WTC11 (cell line): Measurements from ENCODE around the gene FASTKD3. TPM values are rescaled to one million over a fixed set of nuclear protein-coding genes. Genes with fewer than 3 reads are reported as not detected.

Experiments used
- ATAC-seq: fragments of 200-7000 bp; cut with Tn5 transposase; 2 replicates; pipeline ENCODE4 v1.10.0; 2021; ENCODE audit warnings: mild to moderate bottlenecking, moderate library complexity
- CTCF ChIA-PET: fragments of 300-600 bp; sonication (Branson Sonifier 250); formaldehyde crosslinking; loops from one replicate; lab custom pipeline; 2021; ENCODE audit warnings: antibody characterized with exemption; lab: Charles Lee
- POLR2A ChIA-PET: fragments of 350-600 bp; sonication (Branson Sonifier 250); formaldehyde crosslinking; loops from one replicate; lab custom pipeline; 2021; ENCODE audit warnings: antibody characterized with exemption; lab: Charles Lee
- DNase-seq: peaks from one replicate; pipeline ENCODE4 v3.0.0; 2021; ENCODE audit warnings: low spot score
- H3K27ac Mint-ChIP-seq: 2 replicates; pipeline ENCODE4 v1.8.0; 2021; ENCODE audit warnings: mixed read lengths
- H3K27me3 Mint-ChIP-seq: 2 replicates; pipeline ENCODE4 v1.8.0; 2021; ENCODE audit warnings: low read depth, mild to moderate bottlenecking, moderate library complexity, mixed read lengths
- H3K36me3 Mint-ChIP-seq: 2 replicates; pipeline ENCODE4 v1.8.0; 2021; ENCODE audit warnings: mixed read lengths
- H3K4me1 Mint-ChIP-seq: 2 replicates; pipeline ENCODE4 v1.8.0; 2022; ENCODE audit warnings: mixed read lengths
- H3K4me3 Mint-ChIP-seq: 2 replicates; pipeline ENCODE4 v1.8.0; 2021; ENCODE audit warnings: mild to moderate bottlenecking, moderate library complexity, mixed read lengths
- H3K9me3 Mint-ChIP-seq: 2 replicates; pipeline ENCODE4 v1.8.0; 2021; ENCODE audit warnings: mixed read lengths
- ATF1 ChIP-seq: sonication (generic); formaldehyde crosslinking; IDR thresholded peaks from 2 replicates; pipeline ENCODE4 v1.8.1; 2023; ENCODE audit warnings: mild to moderate bottlenecking, moderate library complexity, missing genetic modification reagents
- ELF4 ChIP-seq: sonication (generic); formaldehyde crosslinking; IDR thresholded peaks from 2 replicates; pipeline ENCODE4 v1.8.1; 2022; ENCODE audit warnings: low read depth, mild to moderate bottlenecking, moderate library complexity, missing genetic modification reagents
- FOXK1 ChIP-seq: sonication (generic); formaldehyde crosslinking; IDR thresholded peaks from 2 replicates; pipeline ENCODE4 v1.8.0; 2022; ENCODE audit warnings: mild to moderate bottlenecking, moderate library complexity, missing genetic modification reagents
- GRHL2 ChIP-seq: fragments of 250-450 bp; sonication (Bioruptor Pico); IDR thresholded peaks from 2 replicates; pipeline ENCODE4 v1.8.0; 2022; ENCODE audit warnings: mild to moderate bottlenecking, moderate library complexity; ENCODE audit not compliant: insufficient replicate concordance, severe bottlenecking
- NFE2L1 ChIP-seq: sonication (generic); formaldehyde crosslinking; IDR thresholded peaks from 2 replicates; pipeline ENCODE4 v1.8.1; 2023; ENCODE audit warnings: missing genetic modification reagents
- NFYB ChIP-seq: sonication (generic); formaldehyde crosslinking; conservative IDR thresholded peaks from 2 replicates; pipeline ENCODE4 v1.8.0; 2022; ENCODE audit warnings: low read depth, missing genetic modification reagents
- NR1H2 ChIP-seq: sonication (generic); formaldehyde crosslinking; IDR thresholded peaks from 2 replicates; pipeline ENCODE4 v1.9.0; 2021; ENCODE audit warnings: mild to moderate bottlenecking, moderate library complexity, missing genetic modification reagents
- NR2C2 ChIP-seq: sonication (generic); formaldehyde crosslinking; IDR thresholded peaks from 2 replicates; pipeline ENCODE4 v1.8.0; 2022; ENCODE audit warnings: mild to moderate bottlenecking, missing genetic modification reagents
- PRRX2 ChIP-seq: fragments of 250-450 bp; sonication (Bioruptor Pico); IDR thresholded peaks from 2 replicates; pipeline ENCODE4 v1.8.0; 2021; ENCODE audit warnings: mild to moderate bottlenecking
- RELA ChIP-seq: sonication (generic); formaldehyde crosslinking; IDR thresholded peaks from 2 replicates; pipeline ENCODE4 v1.8.1; 2022; ENCODE audit warnings: missing genetic modification reagents, mild to moderate bottlenecking, borderline replicate concordance
- ZBTB21 ChIP-seq: sonication (generic); formaldehyde crosslinking; IDR thresholded peaks from 2 replicates; pipeline ENCODE4 v1.8.1; 2023; ENCODE audit warnings: mild to moderate bottlenecking, missing genetic modification reagents, borderline replicate concordance
- ZBTB43 ChIP-seq: sonication (generic); formaldehyde crosslinking; IDR thresholded peaks from 2 replicates; pipeline ENCODE4 v1.8.1; 2023; ENCODE audit warnings: mild to moderate bottlenecking, missing genetic modification reagents
- ZNF512 ChIP-seq: sonication (generic); formaldehyde crosslinking; IDR thresholded peaks from 2 replicates; pipeline ENCODE4 v1.8.1; 2022; ENCODE audit warnings: missing genetic modification reagents, borderline replicate concordance
- total RNA-seq: library from RNA; stranded (reverse); gene quantifications from 3 replicates; pipeline ENCODE4 v1.2.3, GENCODE V29; 2021
- TF ChIP-seq, protein P1 (sequence below): sonication (generic); formaldehyde crosslinking; IDR thresholded peaks from 2 replicates; pipeline ENCODE4 v1.8.0; 2022; ENCODE audit warnings: mild to moderate bottlenecking, missing genetic modification reagents
- TF ChIP-seq, protein P2 (sequence below): sonication (generic); formaldehyde crosslinking; IDR thresholded peaks from 2 replicates; pipeline ENCODE4 v1.8.1; 2022; ENCODE audit warnings: low read depth, mild to moderate bottlenecking, moderate library complexity, missing genetic modification reagents, borderline replicate concordance
- TF ChIP-seq, protein P3 (sequence below): sonication (generic); formaldehyde crosslinking; IDR thresholded peaks from 2 replicates; pipeline ENCODE4 v1.8.0; 2022; ENCODE audit warnings: mild to moderate bottlenecking, missing genetic modification reagents
- TF ChIP-seq, protein P4 (sequence below): sonication (generic); formaldehyde crosslinking; IDR thresholded peaks from 2 replicates; pipeline ENCODE4 v1.8.0; 2022; ENCODE audit warnings: missing genetic modification reagents

FASTKD3 gene
- total RNA-seq, 1 experiment from 2014 or later = 8.7 TPM

DNA sequence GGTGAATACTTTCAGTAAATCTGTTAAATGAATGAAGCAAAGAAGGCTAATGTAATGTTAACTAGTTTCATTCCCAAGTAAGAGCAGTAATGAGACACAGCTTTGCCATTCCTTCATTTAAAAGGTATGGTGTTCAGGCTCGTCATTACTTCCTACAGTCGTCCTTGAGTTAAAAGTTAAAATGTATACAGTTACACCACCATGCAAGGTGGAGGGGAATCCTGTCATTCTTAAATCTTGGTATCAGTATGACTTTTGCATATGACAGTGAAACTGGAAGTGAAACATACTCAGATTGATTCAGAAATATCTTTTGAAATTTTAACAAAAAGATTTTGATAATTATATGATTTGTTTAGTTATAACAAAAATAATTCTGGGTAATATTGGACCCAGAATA is 26.0 kb upstream of the FASTKD3 start:
- no peaks in the 10 kb centered on the region for H3K4me1 Mint-ChIP-seq

DNA sequence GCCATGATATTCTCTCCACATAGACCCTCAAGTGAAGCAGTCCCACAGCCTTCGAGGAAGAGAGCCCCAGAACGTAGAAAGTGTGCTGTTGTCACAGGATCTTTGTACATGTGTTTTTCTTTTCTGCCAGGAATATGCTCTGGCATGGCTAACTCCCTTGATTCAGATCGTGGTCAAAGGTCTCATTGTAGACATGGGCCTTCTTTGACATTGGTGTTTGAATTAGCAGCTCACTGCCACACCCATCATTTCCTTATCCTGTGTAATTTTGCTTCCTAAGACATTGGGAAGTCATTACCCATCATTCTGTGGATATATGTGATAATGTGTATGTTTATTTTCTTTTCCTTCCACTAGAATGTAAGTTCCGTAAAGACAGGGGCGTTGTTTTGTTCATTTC is 25.6 kb upstream of the FASTKD3 start:
- no peak overlapping the region for H3K4me3 Mint-ChIP-seq
- H3K27ac Mint-ChIP-seq = no peak overlapping the region
- H3K36me3 Mint-ChIP-seq = peaks cover 75% of the 10 kb centered on the region
- ChIA-PET POLR2A (no interaction called here), CTCF (no interaction called here)
- no peaks in the 10 kb centered on the region for H3K9me3 Mint-ChIP-seq
- no peaks in the 10 kb centered on the region for H3K4me1 Mint-ChIP-seq
- no peaks in the 10 kb centered on the region for H3K27me3 Mint-ChIP-seq
- DNase-seq = no peak
- TF ChIP-seq PRRX2 = no peak
- TF ChIP-seq, protein P1, sequence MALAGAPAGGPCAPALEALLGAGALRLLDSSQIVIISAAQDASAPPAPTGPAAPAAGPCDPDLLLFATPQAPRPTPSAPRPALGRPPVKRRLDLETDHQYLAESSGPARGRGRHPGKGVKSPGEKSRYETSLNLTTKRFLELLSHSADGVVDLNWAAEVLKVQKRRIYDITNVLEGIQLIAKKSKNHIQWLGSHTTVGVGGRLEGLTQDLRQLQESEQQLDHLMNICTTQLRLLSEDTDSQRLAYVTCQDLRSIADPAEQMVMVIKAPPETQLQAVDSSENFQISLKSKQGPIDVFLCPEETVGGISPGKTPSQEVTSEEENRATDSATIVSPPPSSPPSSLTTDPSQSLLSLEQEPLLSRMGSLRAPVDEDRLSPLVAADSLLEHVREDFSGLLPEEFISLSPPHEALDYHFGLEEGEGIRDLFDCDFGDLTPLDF (CRISPR knock-in tag) = no peak
- TF ChIP-seq RELA (CRISPR knock-in tag) = no peak
- TF ChIP-seq, protein P2, sequence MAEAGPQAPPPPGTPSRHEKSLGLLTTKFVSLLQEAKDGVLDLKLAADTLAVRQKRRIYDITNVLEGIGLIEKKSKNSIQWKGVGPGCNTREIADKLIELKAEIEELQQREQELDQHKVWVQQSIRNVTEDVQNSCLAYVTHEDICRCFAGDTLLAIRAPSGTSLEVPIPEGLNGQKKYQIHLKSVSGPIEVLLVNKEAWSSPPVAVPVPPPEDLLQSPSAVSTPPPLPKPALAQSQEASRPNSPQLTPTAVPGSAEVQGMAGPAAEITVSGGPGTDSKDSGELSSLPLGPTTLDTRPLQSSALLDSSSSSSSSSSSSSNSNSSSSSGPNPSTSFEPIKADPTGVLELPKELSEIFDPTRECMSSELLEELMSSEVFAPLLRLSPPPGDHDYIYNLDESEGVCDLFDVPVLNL (CRISPR knock-in tag) = no peak
- TF ChIP-seq ZBTB43 (CRISPR knock-in tag) = no peak
- TF ChIP-seq ZBTB21 (CRISPR knock-in tag) = no peak
- no peak for TF ChIP-seq GRHL2
- no peak for ATAC-seq

More for the DNA sequence above, 26.0 kb upstream of the FASTKD3 start:
- no peak for ATAC-seq
- ChIA-PET CTCF (no interaction called here), POLR2A (no interaction called here)
- Mint-ChIP-seq H3K27me3 (no peaks in the 10 kb centered on the region), H3K36me3 (peaks cover 75% of the 10 kb centered on the region), H3K9me3 (no peaks in the 10 kb centered on the region), H3K27ac (no peak overlapping the region), H3K4me3 (no peak overlapping the region)
- no peak for TF ChIP-seq FOXK1 (CRISPR knock-in tag)
- TF ChIP-seq, protein P1 (CRISPR knock-in tag) = no peak
- no peak for TF ChIP-seq NR2C2 (CRISPR knock-in tag)
- TF ChIP-seq, protein P3, sequence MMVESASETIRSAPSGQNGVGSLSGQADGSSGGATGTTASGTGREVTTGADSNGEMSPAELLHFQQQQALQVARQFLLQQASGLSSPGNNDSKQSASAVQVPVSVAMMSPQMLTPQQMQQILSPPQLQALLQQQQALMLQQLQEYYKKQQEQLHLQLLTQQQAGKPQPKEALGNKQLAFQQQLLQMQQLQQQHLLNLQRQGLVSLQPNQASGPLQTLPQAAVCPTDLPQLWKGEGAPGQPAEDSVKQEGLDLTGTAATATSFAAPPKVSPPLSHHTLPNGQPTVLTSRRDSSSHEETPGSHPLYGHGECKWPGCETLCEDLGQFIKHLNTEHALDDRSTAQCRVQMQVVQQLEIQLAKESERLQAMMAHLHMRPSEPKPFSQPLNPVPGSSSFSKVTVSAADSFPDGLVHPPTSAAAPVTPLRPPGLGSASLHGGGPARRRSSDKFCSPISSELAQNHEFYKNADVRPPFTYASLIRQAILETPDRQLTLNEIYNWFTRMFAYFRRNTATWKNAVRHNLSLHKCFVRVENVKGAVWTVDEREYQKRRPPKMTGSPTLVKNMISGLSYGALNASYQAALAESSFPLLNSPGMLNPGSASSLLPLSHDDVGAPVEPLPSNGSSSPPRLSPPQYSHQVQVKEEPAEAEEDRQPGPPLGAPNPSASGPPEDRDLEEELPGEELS (CRISPR knock-in tag) = no peak
- TF ChIP-seq ELF4 (CRISPR knock-in tag) = no peak
- no peak for DNase-seq

DNA sequence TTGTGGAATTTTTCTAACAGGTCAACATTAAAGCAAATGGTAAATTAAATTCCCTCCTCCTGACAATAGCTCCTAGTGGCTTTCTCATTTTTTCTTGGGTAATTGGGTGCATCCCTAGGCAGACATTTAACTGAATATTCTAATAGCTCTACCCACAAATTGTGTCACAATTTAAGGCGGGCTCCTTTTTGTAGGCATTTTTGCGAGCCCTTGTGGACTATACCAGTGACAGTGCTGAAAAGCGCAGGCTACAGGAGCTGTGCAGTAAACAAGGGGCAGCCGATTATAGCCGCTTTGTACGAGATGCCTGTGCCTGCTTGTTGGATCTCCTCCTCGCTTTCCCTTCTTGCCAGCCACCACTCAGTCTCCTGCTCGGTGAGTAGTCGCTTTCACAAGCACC is 20.1 kb upstream of the FASTKD3 start:
- no peaks in the 10 kb centered on the region for H3K27me3 Mint-ChIP-seq
- H3K4me1 Mint-ChIP-seq = no peaks in the 10 kb centered on the region
- no peak overlapping the region for H3K4me3 Mint-ChIP-seq
- DNase-seq (no peak), ATAC-seq (no peak)
- ChIA-PET POLR2A (no interaction called here), CTCF (interaction anchor here (0.6 kb wide), 1 partner anchor 32 kb away, joined by 3 read pairs; no protein-coding TSS in a partner anchor)
- H3K9me3 Mint-ChIP-seq = no peaks in the 10 kb centered on the region
- no peak overlapping the region for H3K27ac Mint-ChIP-seq
- peaks cover 60% of the 10 kb centered on the region for H3K36me3 Mint-ChIP-seq
- TF ChIP-seq NFE2L1 (CRISPR knock-in tag) (no peak), NFYB (CRISPR knock-in tag) (no peak), ZNF512 (CRISPR knock-in tag) (no peak), ATF1 (CRISPR knock-in tag) (no peak), NR1H2 (CRISPR knock-in tag) (no peak)
- TF ChIP-seq, protein P4, sequence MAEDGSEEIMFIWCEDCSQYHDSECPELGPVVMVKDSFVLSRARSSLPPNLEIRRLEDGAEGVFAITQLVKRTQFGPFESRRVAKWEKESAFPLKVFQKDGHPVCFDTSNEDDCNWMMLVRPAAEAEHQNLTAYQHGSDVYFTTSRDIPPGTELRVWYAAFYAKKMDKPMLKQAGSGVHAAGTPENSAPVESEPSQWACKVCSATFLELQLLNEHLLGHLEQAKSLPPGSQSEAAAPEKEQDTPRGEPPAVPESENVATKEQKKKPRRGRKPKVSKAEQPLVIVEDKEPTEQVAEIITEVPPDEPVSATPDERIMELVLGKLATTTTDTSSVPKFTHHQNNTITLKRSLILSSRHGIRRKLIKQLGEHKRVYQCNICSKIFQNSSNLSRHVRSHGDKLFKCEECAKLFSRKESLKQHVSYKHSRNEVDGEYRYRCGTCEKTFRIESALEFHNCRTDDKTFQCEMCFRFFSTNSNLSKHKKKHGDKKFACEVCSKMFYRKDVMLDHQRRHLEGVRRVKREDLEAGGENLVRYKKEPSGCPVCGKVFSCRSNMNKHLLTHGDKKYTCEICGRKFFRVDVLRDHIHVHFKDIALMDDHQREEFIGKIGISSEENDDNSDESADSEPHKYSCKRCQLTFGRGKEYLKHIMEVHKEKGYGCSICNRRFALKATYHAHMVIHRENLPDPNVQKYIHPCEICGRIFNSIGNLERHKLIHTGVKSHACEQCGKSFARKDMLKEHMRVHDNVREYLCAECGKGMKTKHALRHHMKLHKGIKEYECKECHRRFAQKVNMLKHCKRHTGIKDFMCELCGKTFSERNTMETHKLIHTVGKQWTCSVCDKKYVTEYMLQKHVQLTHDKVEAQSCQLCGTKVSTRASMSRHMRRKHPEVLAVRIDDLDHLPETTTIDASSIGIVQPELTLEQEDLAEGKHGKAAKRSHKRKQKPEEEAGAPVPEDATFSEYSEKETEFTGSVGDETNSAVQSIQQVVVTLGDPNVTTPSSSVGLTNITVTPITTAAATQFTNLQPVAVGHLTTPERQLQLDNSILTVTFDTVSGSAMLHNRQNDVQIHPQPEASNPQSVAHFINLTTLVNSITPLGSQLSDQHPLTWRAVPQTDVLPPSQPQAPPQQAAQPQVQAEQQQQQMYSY (CRISPR knock-in tag) = no peak
